Stimulated activated CD4-positive, alpha-beta T cell treated with anti-CD3 and anti-CD28 coated beads, Interleukin-12 subunit alpha, Interleukin-12 subunit beta, amount 100 ng/mL, for 4 hours (primary cell): ENCODE measurements around the gene HEXA.
"Not testable (repeated sequence)": the region's sequence is repeated elsewhere in the genome, so short reads cannot be mapped to it uniquely, and the experiment has no call there.

Experiments used
- DNase-seq: peaks from one replicate; pipeline ENCODE4 v3.0.0-alpha.2; 2020

Gene HEXA

GRCh38 chr15:72375846-72376581, at the start of gene HEXA:
Gene HEXA (minus strand): TSS chr15:72376014. CDS start chr15:72375972, 42 bp downstream.
- DNase-seq, result peak; percentile 98

GRCh38 chr15:72423256-72423655, 47.4 kb upstream of the HEXA start:
- no peak for DNase-seq

GRCh38 chr15:72421484-72421883, 45.7 kb upstream of the HEXA start:
- DNase-seq, result no peak

GRCh38 chr15:72420576-72420975, 44.8 kb upstream of the HEXA start:
- no peak for DNase-seq

- not testable (repeated sequence) for DNase-seq
These were observed 44.0 kb upstream of the HEXA start for GRCh38 chr15:72419768-72420167.

- DNase-seq, result no peak
These were observed 39.5 kb upstream of the HEXA start for GRCh38 chr15:72415304-72415703.

GRCh38 chr15:72413337-72413736, 37.5 kb upstream of the HEXA start:
- DNase-seq, result not testable (repeated sequence)

GRCh38 chr15:72411544-72411943, 35.7 kb upstream of the HEXA start:
- no peak for DNase-seq

- DNase-seq, result no peak
These were observed 35.3 kb upstream of the HEXA start for GRCh38 chr15:72411111-72411510.

GRCh38 chr15:72406936-72407335, 31.1 kb upstream of the HEXA start:
- DNase-seq, result no peak

- DNase-seq, result no peak
These were observed 29.0 kb upstream of the HEXA start for GRCh38 chr15:72404841-72405240.

GRCh38 chr15:72404356-72404755, 28.5 kb upstream of the HEXA start:
- no peak for DNase-seq

- no peak for DNase-seq
These were observed 26.9 kb upstream of the HEXA start for GRCh38 chr15:72402726-72403125.

GRCh38 chr15:72398648-72399047, 22.8 kb upstream of the HEXA start:
- no peak for DNase-seq

GRCh38 chr15:72397796-72398588, 22.2 kb upstream of the HEXA start, which contains the start of gene TMEM202:
Gene TMEM202 (plus strand): TSS chr15:72398305. CDS start chr15:72398327, 22 bp downstream.
- DNase-seq, result no peak

- not testable (repeated sequence) for DNase-seq
These were observed 20.5 kb upstream of the HEXA start for GRCh38 chr15:72396331-72396730.

GRCh38 chr15:72389231-72389630, 13.4 kb upstream of the HEXA start:
- no peak for DNase-seq

GRCh38 chr15:72387741-72388140, 11.9 kb upstream of the HEXA start:
- no peak for DNase-seq

- no peak for DNase-seq
These were observed 6.3 kb upstream of the HEXA start for GRCh38 chr15:72382146-72382545.

- DNase-seq, result no peak
These were observed 4.9 kb upstream of the HEXA start for GRCh38 chr15:72380743-72381142.

GRCh38 chr15:72379856-72380430, 4.1 kb upstream of the HEXA start:
- DNase-seq, result no peak

GRCh38 chr15:72379106-72379505, 3.3 kb upstream of the HEXA start:
- not testable (repeated sequence) for DNase-seq

GRCh38 chr15:72377331-72377730, 1.5 kb upstream of the HEXA start:
- DNase-seq, result no peak

GRCh38 chr15:72375501-72375845, 341 bp downstream of the HEXA start:
- no peak for DNase-seq
